Hepatocyte (in vitro differentiated cells): ENCODE results near the gene RB1.

Source experiments
- CTCF ChIP-seq: fragments of 200-600 bp; sonication (generic); IDR thresholded peaks from 2 replicates; pipeline ENCODE4 v1.5.1; 2016; ENCODE audit warnings: antibody characterized with exemption, mild to moderate bottlenecking; ENCODE audit not compliant: poor library complexity
- EZH2phosphoT487 ChIP-seq: fragments of 200-600 bp; sonication (generic); IDR thresholded peaks from one replicate; pipeline ENCODE4 v1.6.1; 2018; ENCODE audit warnings: antibody characterized with exemption, mild to moderate bottlenecking, low read depth, moderate library complexity; ENCODE audit not compliant: unreplicated experiment, severe bottlenecking

- no peak for TF ChIP-seq EZH2phosphoT487
- TF ChIP-seq CTCF = no peak
Measured at GRCh38 chr13:48501705-48502104, 198.2 kb downstream of the RB1 start.
